Panc1 (cell line): ENCODE results near the gene TMEM184C. TPM values are rescaled to one million over a fixed set of nuclear protein-coding genes. Genes with fewer than 3 reads are reported as not detected.

Experiments used
- ATAC-seq: fragments of 200-7000 bp; cut with Tn5 transposase; 2 replicates; pipeline ENCODE4 v1.9.1; 2020; ENCODE audit warnings: mild to moderate bottlenecking, moderate library complexity
- BruUV-seq: library from RNA; stranded (reverse); fragments of 400-500 nt; replicated peaks from 2 replicates; lab custom pipeline; 2021; lab: Mats Ljungman, UMichigan
- CTCF ChIA-PET: fragments of 300-600 bp; sonication (Branson Sonifier 250); formaldehyde crosslinking; loops from one replicate; lab custom pipeline; 2022; ENCODE audit warnings: antibody characterized with exemption; lab: Charles Lee
- POLR2A ChIA-PET: fragments of 300-600 bp; sonication (Branson Sonifier 250); formaldehyde crosslinking; loops from one replicate; lab custom pipeline; 2022; ENCODE audit warnings: antibody characterized with exemption; lab: Charles Lee
- DNase-seq: peaks from one replicate; pipeline ENCODE4 v3.0.0-alpha.2; 2010; ENCODE audit warnings: low read depth, low spot score
- H3K27ac ChIP-seq: 2 replicates; pipeline ENCODE4 v1.5.1; 2011; ENCODE audit warnings: mild to moderate bottlenecking, low read length, inconsistent platforms
- H3K27me3 ChIP-seq: fragments of 200-500 bp; sonication (Bioruptor generic); 2 replicates; pipeline ENCODE4 v1.6.0; 2014; ENCODE audit warnings: low read length, inconsistent platforms; ENCODE audit not compliant: control insufficient read depth, insufficient read depth
- H3K36me3 ChIP-seq: fragments of 200-500 bp; sonication (Bioruptor generic); 2 replicates; pipeline ENCODE4 v1.5.1; 2014; ENCODE audit warnings: inconsistent platforms, mild to moderate bottlenecking, low read length, moderate library complexity; ENCODE audit not compliant: control insufficient read depth, insufficient read depth
- H3K4me1 ChIP-seq: 2 replicates; pipeline ENCODE4 v1.5.1; 2011; ENCODE audit warnings: inconsistent platforms, mild to moderate bottlenecking, low read length, moderate library complexity; ENCODE audit not compliant: control insufficient read depth, insufficient read depth
- H3K4me3 ChIP-seq, 2 experiments: 2 replicates each; pipeline ENCODE4 v1.5.1; 2011 to 2012; ENCODE audit warnings: low read depth in 2 of 2, low read length in 2 of 2, mild to moderate bottlenecking in 2 of 2, inconsistent platforms in 1 of 2, moderate library complexity in 1 of 2
- H3K9me3 ChIP-seq: fragments of 200-500 bp; sonication (Bioruptor generic); 2 replicates; pipeline ENCODE4 v1.5.1; 2014; ENCODE audit warnings: low read depth, mild to moderate bottlenecking, inconsistent platforms, low read length, moderate library complexity; ENCODE audit not compliant: control insufficient read depth, insufficient read depth
- CTCF ChIP-seq: fragments of 450-650 bp; IDR thresholded peaks from 2 replicates; pipeline ENCODE4 v1.5.1; 2017; ENCODE audit warnings: mild to moderate bottlenecking
- POLR2AphosphoS5 ChIP-seq: IDR thresholded peaks from 2 replicates; pipeline ENCODE4 v1.6.1; 2012; ENCODE audit warnings: mild to moderate bottlenecking, low read depth, low read length, moderate library complexity
- SIN3A ChIP-seq: IDR thresholded peaks from 2 replicates; pipeline ENCODE4 v1.6.1; 2012; ENCODE audit warnings: low read depth, mild to moderate bottlenecking, low read length, moderate library complexity, borderline replicate concordance; ENCODE audit not compliant: insufficient read depth
- TCF7L2 ChIP-seq: IDR thresholded peaks from 2 replicates; pipeline ENCODE4 v1.6.1; 2011; ENCODE audit warnings: mild to moderate bottlenecking, low read depth, low read length, inconsistent platforms
- in situ Hi-C: cut with HindIII; loops from 2 replicates; pipeline ENCODE4 v1.10.0; 2016; ENCODE audit warnings: low sequenced_read_pairs, low pct_unique_long_range_greater_than_20kb
- intact Hi-C: fragments of 100-400 bp; cut with micrococcal nuclease; formaldehyde crosslinking; loops from one replicate; pipeline ENCODE4 v1.10.0; 2022; ENCODE audit not compliant: unreplicated experiment
- total RNA-seq: library from RNA; stranded (reverse); gene quantifications from one replicate; pipeline ENCODE4 v1.2.1, GENCODE V29; 2021; ENCODE audit not compliant: unreplicated experiment
- TF ChIP-seq, protein P1 (sequence below), 2 experiments: IDR thresholded peaks; 2 replicates each; pipeline ENCODE4 v1.6.1; 2011 to 2012; ENCODE audit warnings: low read depth in 2 of 2, control low read depth in 1 of 2, low read length in 1 of 2, mild to moderate bottlenecking in 1 of 2, moderate library complexity in 1 of 2; ENCODE audit not compliant: insufficient read depth in 1 of 2

The TMEM184C gene
- total RNA-seq, 1 experiment from 2014 or later = 26.5 TPM

GRCh38 chr4:147590249-147590920, 26.8 kb upstream of the TMEM184C start:
- no peak overlapping the region for H3K27ac ChIP-seq
- H3K4me1 ChIP-seq = no peaks in the 10 kb centered on the region
- ChIA-PET POLR2A (no interaction called here), CTCF (interaction anchor here (0.6 to 1.4 kb wide), 3 partner anchors 72 to 429 kb away, joined by 3 to 6 read pairs (median 3); no protein-coding TSS in a partner anchor)
- H3K4me3 ChIP-seq = no peak overlapping the region
- in situ Hi-C loops = no loop called here
- ATAC-seq = no peak
- peak; percentile 38 for DNase-seq
- no peaks in the 10 kb centered on the region for H3K27me3 ChIP-seq
- TF ChIP-seq POLR2AphosphoS5 = no peak
- peak; percentile 70; the same call in 1 of the 2 replicates for TF ChIP-seq CTCF
- H3K9me3 ChIP-seq = no peaks in the 10 kb centered on the region
- intact Hi-C loops = loop anchor here (1.0 to 5.0 kb wide), 4 partner anchors 71 to 573 kb away; no protein-coding TSS in a partner anchor
- no TSS peak for BruUV-seq
- H3K36me3 ChIP-seq = no peaks in the 10 kb centered on the region

- ATAC-seq (no peak), DNase-seq (no peak)
- POLR2A ChIA-PET = no interaction called here
- Histone ChIP-seq H3K36me3 (no peaks in the 10 kb centered on the region), H3K27me3 (no peaks in the 10 kb centered on the region), H3K4me3 (no peak overlapping the region), H3K4me1 (no peaks in the 10 kb centered on the region), H3K27ac (no peak overlapping the region), H3K9me3 (no peaks in the 10 kb centered on the region)
- CTCF ChIA-PET = interaction anchor here (0.6 to 1.4 kb wide), 3 partner anchors 72 to 430 kb away, joined by 3 to 6 read pairs (median 3); no protein-coding TSS in a partner anchor
- intact Hi-C loops = loop anchor here (2.0 to 5.0 kb wide), 2 partner anchors 430 to 574 kb away; no protein-coding TSS in a partner anchor
- no TSS peak for BruUV-seq
- in situ Hi-C loops = no loop called here
- TF ChIP-seq CTCF (no peak), TCF7L2 (no peak), POLR2AphosphoS5 (no peak), SIN3A (no peak)
- TF ChIP-seq, protein P1, sequence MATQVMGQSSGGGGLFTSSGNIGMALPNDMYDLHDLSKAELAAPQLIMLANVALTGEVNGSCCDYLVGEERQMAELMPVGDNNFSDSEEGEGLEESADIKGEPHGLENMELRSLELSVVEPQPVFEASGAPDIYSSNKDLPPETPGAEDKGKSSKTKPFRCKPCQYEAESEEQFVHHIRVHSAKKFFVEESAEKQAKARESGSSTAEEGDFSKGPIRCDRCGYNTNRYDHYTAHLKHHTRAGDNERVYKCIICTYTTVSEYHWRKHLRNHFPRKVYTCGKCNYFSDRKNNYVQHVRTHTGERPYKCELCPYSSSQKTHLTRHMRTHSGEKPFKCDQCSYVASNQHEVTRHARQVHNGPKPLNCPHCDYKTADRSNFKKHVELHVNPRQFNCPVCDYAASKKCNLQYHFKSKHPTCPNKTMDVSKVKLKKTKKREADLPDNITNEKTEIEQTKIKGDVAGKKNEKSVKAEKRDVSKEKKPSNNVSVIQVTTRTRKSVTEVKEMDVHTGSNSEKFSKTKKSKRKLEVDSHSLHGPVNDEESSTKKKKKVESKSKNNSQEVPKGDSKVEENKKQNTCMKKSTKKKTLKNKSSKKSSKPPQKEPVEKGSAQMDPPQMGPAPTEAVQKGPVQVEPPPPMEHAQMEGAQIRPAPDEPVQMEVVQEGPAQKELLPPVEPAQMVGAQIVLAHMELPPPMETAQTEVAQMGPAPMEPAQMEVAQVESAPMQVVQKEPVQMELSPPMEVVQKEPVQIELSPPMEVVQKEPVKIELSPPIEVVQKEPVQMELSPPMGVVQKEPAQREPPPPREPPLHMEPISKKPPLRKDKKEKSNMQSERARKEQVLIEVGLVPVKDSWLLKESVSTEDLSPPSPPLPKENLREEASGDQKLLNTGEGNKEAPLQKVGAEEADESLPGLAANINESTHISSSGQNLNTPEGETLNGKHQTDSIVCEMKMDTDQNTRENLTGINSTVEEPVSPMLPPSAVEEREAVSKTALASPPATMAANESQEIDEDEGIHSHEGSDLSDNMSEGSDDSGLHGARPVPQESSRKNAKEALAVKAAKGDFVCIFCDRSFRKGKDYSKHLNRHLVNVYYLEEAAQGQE (IDR thresholded peaks at IDR 0.05; ENCODE audit: insufficient read depth in 1 of 2, low read depth in 2 of 2, low read length in 1 of 2) = no peak
These were observed 26.1 kb upstream of the TMEM184C start for GRCh38 chr4:147591106-147591505.
